NCI-H226 (cell line): Measurements from ENCODE around the gene GUCA2A.
A peak's percentile ranks its signal among the peaks of the same experiment; 100 is the strongest.

ENCODE experiments used
- DNase-seq: peaks from one replicate; pipeline ENCODE4 v3.0.0-alpha.2; 2015

GUCA2A gene

DNA sequence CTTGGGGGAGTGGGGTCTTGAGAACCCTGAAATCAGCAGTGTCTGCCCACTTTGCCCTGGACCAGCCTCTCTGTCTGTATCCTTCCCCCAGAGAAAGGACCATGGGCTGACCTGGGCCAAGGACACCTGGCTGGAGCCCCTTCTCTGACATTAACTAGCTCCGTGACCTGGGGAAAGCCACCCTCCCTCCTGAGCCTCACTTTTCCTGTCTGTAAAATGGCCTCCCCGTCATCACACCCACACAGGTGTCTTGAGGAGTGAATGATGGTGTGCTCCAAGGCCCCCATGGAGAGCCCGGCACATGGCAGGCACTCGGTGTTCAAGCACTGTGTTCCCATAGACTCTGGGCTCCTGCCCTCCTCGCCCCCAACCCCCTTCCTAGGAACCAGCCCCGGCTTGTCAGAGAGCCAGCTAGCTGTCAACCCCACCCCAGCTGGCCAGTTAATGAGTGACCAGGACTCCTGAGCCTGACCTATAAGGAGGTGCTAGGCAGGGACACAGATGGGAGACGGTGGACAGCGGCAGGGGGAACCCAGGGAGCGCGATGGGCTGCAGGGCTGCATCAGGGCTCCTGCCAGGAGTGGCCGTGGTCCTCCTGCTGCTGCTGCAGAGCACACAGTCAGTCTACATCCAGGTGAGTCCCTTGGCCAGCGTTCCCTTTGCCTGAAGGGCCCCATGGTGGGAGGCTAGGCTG is 11.5 kb downstream of the GUCA2A start, which contains the start of gene GUCA2B:
Gene GUCA2B (plus strand): TSS at position 504 of the 694 bp plus-strand sequence. CDS start 41 bp downstream, at position 545.
- DNase-seq = no peak

DNA sequence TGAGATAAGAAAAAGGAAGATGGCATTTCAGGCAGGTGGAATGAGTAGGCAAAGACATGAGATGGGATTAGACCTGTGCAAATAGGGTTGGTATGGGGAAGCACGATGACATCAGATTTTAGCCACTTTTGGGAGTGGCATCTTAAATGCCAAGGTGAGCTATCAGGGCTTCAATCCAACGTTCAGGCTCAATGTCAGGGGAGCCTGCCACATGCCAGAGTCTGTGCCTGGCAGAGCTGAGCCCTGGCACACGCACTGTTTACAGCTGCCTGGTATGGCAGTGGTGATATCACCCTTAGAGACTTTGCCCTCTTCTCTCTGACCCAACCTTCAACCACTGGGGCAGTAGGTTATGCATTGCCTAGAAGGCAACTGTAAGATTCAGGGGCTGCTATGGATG is 12.4 kb downstream of the GUCA2A start:
- no peak for DNase-seq

DNA sequence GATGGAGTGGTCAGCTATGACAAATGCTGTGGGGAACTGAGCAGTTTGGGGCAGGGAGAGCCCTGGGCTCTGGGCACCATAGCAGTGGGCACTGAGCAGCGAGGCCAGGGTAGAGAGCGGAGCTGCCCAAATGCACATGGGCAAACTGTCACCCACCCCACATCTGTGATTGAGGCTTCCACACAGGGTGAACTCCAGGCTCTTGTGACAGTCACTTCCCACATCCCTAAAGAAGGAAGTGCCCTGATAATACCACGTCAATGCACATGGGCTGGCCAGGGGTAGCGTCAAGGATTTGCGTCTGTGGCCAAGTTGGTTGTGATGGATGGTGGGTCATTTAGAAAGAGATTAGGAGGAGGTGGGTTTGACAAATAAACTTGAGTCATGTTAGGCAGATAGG is 13.9 kb downstream of the GUCA2A start:
- DNase-seq = no peak

DNA sequence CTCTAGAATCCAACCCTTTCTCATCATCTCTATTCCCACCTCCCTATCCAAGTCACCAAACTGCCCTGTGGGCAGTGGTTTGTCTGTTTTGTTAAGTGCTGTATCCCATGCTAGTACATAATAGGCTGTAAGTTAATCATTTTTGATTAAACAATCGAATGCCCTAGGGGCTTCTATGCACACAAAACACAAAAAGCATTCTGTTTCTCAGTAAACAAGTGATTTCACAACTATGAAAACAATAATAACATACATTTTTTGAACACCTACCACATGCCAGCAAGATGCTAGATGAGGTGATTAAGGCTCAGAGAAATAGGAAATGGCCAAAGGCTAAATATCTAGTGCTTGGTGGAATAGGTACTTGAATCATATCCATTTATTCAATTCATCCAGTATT is 16.4 kb downstream of the GUCA2A start:
- no peak for DNase-seq

DNA sequence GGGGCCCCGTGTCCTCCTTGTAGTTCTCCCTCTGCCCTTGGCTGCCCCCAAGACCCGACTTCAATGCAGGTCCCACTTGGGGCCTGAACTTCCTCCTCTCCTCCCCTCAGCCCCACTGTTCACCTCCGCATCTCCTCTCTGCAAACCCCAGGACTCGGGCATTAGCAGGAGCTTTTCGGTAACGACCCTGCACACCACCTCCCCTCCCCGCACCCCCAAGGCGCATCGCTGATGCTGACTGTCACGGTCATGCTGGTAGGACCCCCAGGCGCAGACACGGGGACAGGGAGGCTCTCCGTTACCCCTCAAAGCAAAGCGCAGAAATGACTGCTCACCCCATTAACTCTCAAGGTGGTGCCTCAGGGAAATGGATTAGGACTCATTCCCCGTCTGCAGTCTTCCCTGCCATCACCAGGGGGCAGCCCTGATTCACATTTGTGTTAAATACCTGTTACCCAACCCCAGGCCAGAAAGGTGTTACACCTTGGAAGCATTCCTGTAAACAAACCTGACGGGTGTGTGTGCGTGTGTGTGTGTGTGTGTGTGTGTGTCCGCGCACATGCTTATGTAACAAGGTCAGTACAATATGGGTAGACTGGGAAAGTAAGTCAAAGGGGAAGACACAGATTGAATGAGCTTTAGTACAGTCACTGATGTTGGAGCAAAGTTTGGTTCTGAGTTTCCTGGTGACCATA is 17.8 kb downstream of the GUCA2A start:
- peak; percentile 27 for DNase-seq

DNA sequence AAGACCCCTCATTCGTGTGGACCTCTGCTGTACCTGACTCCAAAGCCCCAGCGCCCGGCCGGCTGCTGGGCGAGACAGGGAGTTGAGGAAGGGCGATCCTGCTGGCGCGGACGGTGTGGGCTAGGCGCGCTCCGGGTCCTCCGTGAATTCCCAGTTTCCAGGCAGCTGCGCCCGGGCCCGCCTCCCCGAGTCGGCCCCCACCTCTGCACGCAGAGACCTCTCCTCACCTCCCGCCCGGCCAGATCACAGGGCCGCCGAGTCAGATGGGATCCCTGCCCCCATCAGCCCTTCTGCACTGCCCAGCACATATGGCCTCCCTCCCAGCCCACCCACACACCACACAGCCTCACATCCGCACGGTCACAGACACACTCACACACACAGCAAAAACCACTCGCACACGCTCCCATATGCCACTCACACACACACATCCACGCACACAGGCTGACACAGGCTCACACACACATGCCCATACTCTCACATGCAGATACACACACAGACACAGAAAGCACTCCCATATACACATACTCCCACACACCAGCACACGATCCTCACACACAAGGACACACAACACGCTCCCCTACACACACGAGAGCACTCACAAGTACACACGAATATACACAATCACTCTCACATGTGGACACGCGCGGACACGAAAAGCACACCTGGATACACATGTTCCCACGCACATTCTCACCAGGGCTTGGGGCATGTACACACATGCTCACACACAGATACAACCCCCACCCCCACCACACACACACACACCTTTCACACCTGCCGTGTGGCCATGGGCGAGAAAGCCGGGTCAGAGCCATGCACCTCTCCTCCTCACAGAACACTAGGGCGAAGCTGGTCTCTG is 18.6 kb downstream of the GUCA2A start:
- no peak for DNase-seq

DNA sequence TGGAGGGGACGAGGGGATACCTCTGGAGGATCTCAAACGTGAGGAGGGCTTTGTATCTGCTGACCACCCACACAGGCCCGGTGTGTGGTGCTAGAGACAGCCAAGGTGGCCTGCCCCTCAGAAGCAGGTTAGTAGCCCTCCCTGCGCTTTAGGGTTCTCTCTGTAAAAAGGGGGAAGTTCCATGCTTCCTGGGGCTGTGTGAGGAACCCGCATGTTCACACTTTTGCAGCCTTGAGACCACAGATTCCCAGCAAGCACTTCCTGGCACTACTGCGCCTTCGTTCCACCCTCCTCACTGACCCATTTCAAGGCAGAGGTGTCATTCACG is 19.2 kb downstream of the GUCA2A start:
- no peak for DNase-seq

DNA sequence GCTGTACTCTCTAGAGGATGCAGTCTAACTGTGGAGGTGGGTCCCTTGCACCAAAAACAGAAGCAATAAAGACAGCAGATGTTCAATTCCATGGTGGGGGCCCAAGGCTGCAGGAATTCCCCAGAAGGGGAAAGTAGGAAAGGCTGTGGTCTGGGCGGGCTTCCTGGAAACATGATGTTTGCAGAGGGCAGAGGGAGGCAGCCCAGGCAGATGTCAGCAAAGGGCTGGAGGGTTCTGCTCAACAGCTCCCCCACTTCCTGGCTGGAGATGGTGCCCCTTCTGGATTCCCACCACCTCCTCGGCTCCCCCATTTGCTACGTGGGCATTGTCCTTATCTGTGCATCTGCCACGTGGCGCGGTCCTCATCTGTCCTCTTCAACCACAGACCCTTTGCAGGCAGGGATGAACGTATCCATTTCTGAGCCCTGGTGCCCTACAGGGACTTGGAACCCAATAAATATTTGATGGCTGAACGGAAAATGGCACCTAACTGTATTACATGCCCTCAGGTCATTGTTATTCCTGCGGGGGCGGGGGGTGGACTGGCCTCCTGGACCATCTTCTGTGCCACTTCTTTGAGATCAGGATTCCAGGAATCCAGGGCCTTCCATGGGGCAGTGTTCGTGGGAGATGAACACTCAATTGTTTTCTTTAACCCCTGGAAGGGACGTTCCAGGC is 19.7 kb downstream of the GUCA2A start:
- no peak for DNase-seq

DNA sequence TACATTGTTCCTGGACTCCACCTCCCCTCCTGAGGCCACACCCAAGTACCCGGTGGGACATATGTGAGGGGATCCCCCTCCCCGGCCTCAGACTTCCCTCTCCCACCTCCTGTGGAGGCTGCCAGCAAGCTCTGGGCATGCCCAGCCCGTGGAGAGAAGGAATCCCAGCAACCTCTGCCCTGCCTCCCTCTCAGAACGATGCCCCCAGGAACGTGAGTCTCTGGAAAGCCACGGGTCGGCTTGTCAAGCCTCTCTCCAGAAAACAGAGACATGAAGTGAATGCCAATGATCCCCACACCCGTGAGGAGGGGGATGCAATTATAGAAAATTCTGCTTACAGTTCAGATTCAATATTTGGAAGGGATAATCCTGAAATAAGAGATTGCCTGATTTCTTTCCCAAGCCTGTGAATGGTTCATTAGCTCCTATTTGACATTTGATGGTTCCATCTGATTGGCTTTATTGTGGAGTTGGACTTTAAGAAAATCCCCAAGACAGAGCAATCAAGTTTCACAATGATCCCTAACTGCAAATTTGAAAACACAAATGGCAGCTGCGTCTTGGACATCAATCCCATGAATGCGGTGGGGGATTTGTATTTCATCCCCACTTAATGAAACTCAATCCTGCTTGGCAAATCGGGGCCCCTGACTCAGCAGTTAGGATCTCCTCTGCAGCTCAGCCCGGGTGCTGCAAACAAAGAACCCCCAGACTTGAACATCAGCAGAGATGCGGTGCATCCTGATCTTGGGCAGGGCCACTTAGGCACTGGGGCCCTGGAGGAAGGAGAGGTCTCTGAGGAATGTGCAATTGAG is 20.4 kb downstream of the GUCA2A start:
- no peak for DNase-seq

DNA sequence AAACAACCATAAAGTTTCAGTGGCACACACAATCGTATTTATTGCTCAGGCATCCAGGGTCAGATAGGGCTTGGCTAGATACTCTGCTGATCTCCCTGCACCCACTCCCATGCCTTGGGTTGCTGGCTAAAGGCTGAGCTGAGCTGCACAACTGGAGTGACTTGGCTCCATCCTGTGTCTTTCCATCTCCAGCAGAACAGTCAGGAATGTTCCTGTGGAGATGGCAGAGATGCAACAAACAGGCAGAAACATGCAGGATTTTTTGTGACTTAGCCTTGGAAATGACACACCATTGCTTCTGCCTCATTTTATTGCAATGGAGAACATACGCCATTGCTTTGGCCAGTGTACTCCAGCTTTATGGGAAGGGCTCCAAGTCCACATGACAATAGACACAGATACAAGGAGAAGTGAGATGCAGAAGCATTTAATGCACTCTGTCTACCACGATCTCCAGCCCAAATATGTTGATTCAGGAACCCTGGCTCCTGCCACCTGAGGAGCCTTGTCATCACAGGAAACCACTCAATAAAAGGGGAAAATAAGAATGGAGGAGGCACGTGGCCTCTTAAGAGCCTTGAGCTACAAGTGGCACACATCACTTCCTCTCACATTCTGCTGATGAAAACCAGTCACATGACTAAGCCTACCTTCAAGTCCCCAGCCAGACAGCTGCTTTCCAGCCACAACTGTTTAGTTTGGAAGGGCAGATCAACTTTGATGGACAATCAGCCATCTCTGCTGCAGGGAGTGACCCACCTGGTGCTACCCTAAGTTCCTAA is 21.5 kb downstream of the GUCA2A start:
- no peak for DNase-seq

DNA sequence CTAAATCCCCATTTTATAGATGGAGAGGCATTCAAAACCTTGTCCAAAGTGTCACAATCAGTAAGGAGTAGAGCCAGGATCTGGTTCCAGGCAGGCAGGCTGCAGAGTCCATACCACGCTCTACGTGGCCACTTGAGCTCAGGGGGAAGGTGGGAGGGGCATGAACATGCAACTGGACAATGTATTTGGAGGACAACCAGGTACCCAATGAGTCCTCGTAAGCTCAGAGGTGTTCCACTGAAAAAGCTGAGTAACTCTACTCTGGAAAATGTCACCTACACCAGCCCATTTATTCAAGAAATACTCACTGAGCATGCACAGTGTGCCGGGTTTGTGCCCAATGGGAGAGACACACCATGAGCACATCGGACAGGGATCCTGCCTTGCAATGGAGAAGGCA is 22.6 kb downstream of the GUCA2A start:
- DNase-seq = no peak

DNA sequence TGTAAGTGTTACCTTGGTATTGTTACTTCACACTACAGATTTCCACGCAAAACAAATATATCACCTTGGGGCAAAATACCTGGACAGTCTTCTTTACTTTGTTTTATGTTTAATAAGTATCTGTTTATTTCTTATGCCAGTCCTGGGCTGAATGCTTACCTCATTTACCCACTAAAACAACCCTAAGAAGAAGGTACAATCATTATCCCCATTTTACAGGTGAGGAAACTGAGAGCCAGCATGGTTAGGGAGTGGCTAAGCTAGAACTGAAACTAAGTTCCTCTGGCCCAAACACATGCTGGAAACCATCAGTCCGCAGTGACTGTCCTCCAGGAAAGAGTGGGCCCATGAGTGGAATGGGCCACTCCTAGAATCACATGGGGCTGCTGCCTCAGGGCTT is 24.4 kb downstream of the GUCA2A start:
- DNase-seq = no peak

DNA sequence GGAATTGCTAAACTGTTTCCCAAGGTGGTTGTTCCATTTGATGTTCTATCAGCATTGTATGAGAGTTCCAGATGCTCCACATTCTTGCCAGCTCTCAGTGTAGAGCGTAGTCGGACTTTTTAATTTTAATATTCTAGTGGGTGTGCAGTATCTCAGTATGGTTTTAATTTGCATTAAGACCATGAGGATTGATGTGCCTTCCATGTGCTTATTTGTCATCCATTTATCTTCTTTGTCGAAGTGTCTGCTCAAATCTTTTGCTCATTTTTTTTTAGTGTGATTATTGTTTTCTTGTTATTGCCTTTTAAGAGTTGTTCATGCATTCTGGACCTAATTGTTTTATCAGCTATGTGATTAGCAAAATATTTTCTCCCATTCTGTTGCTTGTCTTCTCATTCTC is 25.1 kb downstream of the GUCA2A start:
- DNase-seq = no peak

DNA sequence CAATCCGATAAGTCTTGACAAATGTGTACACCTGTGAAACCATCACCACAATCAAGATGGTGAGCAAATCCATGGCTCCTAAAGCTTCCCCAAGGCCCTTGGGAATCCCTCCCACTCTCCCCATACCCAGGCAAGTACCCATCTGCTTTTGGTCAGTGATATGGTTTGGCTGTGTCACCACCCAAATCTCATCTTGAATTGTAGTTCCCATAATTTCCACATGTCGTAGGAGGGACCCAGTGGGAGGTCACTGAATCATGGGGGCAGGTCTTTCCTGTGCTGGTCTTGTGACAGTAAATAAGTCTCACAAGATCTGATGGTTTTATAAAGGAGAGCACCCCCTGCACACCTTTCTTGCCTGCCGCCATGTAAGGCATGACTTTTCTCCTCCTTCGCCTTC is 26.0 kb downstream of the GUCA2A start:
- no peak for DNase-seq

DNA sequence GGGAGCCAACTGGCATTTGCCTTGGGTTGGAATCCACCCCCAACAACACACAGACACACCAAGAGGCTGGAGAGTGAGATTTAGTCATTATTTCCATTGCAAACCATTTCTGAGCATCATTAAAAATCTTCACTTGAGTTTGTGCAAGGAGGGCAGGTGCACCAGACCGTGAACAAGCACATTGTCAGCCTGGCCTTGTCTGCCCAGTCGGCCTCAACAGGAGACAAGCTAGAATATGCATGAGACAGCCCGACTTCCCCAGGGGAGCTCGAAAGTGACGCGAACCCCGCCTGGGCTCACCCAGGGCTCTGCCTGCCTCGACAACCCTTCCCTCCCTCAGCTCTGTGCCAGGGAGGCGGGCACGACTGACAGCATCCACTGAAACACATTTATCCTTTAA is 26.8 kb downstream of the GUCA2A start:
- DNase-seq = no peak

DNA sequence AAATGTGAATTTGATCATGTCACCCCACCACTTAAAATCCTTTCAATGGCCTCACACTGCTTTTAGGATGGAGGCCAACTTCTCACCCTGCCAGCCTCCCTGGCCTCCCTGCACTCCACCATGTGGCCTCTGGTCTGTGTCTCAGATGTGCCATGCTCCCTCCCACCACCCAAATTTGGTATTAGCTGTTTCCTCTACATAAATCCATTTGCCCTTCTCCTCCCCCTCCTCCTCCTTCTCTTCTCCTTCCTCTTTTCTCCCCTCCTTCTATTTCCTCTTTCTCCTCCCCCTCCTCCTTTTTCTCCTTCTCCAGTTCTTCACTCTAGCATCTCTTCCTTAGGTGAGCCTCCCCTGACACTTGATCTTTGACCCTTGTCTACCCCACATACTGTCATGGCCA is 28.1 kb downstream of the GUCA2A start:
- no peak for DNase-seq

DNA sequence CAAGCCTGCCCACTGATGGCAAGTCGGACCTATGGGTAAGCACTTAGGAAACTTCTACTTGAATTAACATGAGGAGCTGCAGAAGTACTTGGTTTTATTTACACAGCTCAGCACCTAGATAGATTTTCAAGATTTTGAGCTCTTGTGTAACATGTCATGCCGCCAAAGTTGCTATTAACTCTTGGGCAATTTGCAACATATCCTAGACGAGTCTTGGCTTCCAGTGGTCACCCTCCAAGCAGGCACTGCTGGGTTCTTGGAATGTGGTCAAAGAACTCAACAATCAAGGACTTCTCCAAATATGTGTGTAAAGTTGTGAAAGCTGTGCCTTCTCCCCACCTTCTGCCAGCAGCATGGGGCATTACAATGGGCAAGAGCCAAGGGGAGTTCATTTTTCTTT is 29.1 kb downstream of the GUCA2A start:
- no peak for DNase-seq

DNA sequence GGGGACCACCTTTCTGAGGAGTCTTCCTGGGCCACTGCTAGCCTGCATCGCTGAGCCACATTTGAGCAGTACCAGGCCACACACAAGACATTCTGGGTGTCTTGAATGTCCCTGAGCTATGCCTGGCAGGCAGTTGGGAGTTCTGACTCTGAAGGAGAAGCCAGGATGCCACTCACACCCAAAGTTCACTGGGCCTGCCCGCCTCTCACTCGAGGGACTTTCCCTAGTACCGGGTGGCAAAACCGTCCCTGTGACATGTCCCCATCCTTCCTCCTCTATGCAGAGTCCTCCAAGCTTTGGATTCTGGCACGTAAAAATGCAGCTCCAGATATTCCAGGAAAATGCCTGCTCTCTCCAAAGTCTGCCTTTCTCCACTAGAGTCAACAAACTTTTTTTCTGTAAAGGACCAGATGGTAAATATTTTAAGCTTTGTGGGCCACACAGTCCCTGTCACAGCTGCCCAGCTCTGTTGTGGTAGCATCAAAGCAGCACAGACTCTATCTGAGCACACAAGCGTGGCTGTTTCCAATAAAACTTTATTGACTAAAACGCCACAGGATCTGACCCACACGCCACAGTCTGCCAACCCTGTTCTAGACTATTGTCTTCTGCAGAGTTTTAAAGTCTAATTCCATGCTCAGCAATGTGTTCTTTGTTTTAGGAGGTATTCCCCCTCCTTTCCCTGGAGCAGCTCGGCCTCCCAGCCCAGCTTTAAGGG is 30.6 kb downstream of the GUCA2A start:
- DNase-seq = no peak

DNA sequence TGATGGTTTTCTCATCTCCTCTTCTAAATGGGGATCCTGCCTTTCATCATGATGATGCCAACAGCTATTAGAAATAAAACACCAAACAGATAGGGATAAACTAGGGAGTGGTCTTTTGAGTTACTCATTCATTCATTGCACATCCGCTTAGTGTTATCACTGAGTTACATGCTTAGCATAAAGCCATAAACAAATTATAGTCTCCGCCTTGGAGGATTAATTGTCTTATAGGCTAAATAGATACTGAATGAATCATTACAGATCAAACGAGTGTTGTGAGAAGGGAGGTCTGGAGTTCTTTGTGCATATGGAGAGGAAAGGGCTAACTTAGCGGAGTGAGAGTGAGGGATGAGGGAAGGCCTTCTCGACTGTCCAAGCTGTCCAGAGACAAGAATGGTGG is 31.2 kb downstream of the GUCA2A start:
- DNase-seq = no peak

DNA sequence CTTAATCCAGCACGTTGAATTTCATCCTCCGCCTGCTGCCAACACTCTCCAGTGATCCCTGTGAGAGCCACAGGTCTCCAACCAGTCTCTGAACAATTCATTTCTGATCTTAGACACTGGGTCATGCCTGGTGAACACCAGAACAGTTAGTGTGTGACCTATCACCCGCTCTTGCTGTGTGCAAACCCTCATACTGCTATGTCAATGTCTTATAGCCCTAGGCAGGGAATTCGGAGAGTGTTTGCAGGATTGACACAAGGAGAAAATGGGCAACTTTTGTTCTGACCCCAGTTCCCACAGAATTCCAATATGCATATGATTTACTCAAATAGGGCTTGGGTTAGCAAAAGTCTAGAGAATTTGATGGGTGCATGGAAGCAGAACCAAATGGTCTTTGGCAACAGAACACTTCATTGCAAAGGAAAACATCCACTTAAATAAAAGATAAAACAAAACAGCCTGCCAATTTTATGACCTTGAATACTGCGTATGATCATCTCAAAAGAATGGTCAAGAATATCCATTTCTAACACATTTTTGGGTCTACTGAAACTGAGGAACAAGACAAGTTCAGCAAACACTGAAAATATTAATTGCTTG is 34.4 kb downstream of the GUCA2A start:
- no peak for DNase-seq

DNA sequence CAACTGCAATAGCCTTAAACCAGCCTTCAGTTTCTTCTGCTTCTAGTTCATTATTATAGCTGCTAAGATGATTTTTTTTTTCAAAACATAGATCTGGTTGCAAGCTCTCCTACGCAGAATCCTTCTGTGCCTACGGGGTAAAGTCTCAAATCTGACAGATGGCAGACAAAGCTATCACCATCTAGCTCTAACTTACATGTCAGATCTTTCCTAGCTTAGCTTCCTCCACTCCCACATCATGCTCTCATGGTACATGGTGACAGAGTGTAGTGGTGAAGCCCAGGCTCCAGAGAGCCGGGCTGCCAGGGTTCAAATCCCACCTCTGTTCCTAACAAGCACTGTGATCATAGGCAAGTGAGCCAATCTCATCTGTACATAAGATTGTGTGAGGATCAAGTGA is 35.6 kb downstream of the GUCA2A start:
- DNase-seq = no peak
